ENCODE results near the gene SREK1.

The SREK1 gene, protein sequence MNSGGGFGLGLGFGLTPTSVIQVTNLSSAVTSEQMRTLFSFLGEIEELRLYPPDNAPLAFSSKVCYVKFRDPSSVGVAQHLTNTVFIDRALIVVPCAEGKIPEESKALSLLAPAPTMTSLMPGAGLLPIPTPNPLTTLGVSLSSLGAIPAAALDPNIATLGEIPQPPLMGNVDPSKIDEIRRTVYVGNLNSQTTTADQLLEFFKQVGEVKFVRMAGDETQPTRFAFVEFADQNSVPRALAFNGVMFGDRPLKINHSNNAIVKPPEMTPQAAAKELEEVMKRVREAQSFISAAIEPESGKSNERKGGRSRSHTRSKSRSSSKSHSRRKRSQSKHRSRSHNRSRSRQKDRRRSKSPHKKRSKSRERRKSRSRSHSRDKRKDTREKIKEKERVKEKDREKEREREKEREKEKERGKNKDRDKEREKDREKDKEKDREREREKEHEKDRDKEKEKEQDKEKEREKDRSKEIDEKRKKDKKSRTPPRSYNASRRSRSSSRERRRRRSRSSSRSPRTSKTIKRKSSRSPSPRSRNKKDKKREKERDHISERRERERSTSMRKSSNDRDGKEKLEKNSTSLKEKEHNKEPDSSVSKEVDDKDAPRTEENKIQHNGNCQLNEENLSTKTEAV

DNA sequence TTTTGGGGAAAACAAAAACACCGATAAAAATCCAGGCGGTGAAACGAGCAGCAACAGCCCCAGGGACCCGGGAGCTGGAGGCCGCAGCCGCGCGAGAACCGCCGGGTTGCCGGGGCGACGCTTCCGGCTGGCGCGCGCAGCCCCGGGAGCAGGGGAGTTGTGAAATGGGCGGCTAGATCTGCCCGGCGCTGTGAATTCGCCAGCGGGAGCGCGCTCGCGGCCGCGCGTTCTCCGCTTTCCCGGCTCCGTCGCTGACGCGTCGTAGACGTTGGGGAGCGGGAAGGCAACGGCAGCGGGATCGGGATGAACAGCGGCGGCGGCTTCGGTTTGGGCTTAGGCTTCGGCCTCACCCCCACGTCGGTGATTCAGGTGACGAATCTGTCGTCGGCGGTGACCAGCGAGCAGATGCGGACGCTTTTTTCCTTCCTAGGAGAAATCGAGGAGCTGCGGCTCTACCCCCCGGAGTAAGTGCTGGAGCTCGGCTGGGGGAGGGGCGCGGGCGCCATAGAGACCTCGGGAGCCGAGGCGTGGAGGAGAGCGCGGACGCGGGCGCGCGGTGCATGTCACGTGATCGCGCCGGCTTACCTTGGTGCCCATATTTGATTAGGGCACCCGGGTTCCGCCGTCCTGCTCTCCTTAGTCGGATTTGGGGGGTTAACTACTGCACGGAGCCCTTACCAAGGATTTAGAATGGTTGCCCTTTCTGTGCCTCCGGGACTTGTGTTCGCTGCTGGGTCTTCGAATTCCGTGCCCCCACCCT is at the start of gene SREK1:
TSS of gene SREK1 (plus strand) at position 227 of the 760 bp plus-strand sequence. CDS start at position 304, 77 bp downstream.
- Histone ChIP-seq H3K4me3 (ENCODE audit: low read length) (peak within 1 kb of the TSS; percentile 85), H3F3A (ENCODE audit: insufficient read depth, low read length) (peaks cover 16% of the 10 kb centered on the region; the same call in 1 of the 2 replicates), H3K4me1 (ENCODE audit: low read length) (peaks cover 20% of the 10 kb centered on the region), H3K79me2 (ENCODE audit: low read length) (peaks cover 50% of the 10 kb centered on the region), H3K9me2 (replicated peaks; ENCODE audit: insufficient read depth, low read length) (no peaks in the 10 kb centered on the region), H3K9ac (ENCODE audit: low read length) (peak within 1 kb of the TSS; percentile 98), H4K20me1 (ENCODE audit: insufficient read depth, low read length) (0 out of 2 replicates have a peak, but pooled peaks cover 4% of the 10 kb centered on the region), H3K4me2 (ENCODE audit: low read depth, low read length) (peak within 1 kb of the TSS; percentile 95), H2AFZ (ENCODE audit: low read length) (peak within 1 kb of the TSS; percentile 99), H3K27me3 (replicated peaks; ENCODE audit: insufficient read depth, low read length) (no peaks in the 10 kb centered on the region), H3K9me3 (replicated peaks; ENCODE audit: insufficient read depth, low read length) (no peaks in the 10 kb centered on the region), H3K36me3 (replicated peaks; ENCODE audit: insufficient read depth, low read length) (no peaks in the 10 kb centered on the region; the same call in 1 of the 2 replicates), H3K27ac (ENCODE audit: low read length) (peak within 1 kb of the TSS; percentile 95)
- no peak for TF ChIP-seq EZH2 (optimal IDR thresholded peaks at IDR 0.05; ENCODE audit: low read depth, low read length)
- no peak for TF ChIP-seq CTCF (IDR thresholded peaks at IDR 0.05; ENCODE audit: low read length)
- no peak for TF ChIP-seq EZH2phosphoT487 (IDR thresholded peaks at IDR 0.05; ENCODE audit: low read length)
- DNase-seq, result peak; percentile 90

DNA sequence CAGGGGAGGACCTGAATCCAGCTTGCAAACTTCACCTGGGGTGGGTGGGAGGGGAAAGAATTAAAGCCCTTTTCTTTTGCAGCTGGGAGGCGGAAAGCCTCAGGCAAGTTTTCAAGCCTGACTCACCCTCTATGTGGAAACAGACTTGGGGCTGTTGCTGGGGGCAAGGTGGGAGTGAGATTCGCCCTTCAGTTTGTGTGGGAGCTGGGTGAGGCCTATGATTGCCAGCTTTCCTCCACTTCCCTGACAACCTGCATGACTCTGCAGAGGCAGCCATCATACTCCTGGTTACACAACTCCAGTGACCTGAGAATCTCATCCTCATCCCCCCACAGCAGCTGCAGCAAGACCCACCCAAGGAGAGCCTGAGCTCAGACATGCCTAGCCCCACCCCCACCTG is 43.2 kb upstream of the SREK1 start:
- no peaks in the 10 kb centered on the region for H3K36me3 ChIP-seq (replicated peaks; ENCODE audit: insufficient read depth, low read length)
- no peaks in the 10 kb centered on the region for H3K4me1 ChIP-seq (ENCODE audit: low read length)
- H3F3A ChIP-seq (ENCODE audit: insufficient read depth, low read length), result no peaks in the 10 kb centered on the region
- no peak overlapping the region for H3K4me3 ChIP-seq (ENCODE audit: low read length)
- no peaks in the 10 kb centered on the region for H3K79me2 ChIP-seq (ENCODE audit: low read length)
- H2AFZ ChIP-seq (ENCODE audit: low read length), result no peak overlapping the region
- no peak overlapping the region for H3K27ac ChIP-seq (ENCODE audit: low read length)
- TF ChIP-seq CTCF (IDR thresholded peaks at IDR 0.05; ENCODE audit: low read length) (no peak), EZH2 (optimal IDR thresholded peaks at IDR 0.05; ENCODE audit: low read depth, low read length) (no peak), EZH2phosphoT487 (IDR thresholded peaks at IDR 0.05; ENCODE audit: low read length) (no peak)
- no peaks in the 10 kb centered on the region for H3K9me3 ChIP-seq (replicated peaks; ENCODE audit: insufficient read depth, low read length)
- no peak overlapping the region for H3K9ac ChIP-seq (ENCODE audit: low read length)
- DNase-seq, result no peak
- H3K27me3 ChIP-seq (replicated peaks; ENCODE audit: insufficient read depth, low read length), result no peaks in the 10 kb centered on the region
- no peaks in the 10 kb centered on the region for H4K20me1 ChIP-seq (ENCODE audit: insufficient read depth, low read length)
- no peak overlapping the region for H3K4me2 ChIP-seq (ENCODE audit: low read depth, low read length)
- H3K9me2 ChIP-seq (replicated peaks; ENCODE audit: insufficient read depth, low read length), result no peaks in the 10 kb centered on the region

DNA sequence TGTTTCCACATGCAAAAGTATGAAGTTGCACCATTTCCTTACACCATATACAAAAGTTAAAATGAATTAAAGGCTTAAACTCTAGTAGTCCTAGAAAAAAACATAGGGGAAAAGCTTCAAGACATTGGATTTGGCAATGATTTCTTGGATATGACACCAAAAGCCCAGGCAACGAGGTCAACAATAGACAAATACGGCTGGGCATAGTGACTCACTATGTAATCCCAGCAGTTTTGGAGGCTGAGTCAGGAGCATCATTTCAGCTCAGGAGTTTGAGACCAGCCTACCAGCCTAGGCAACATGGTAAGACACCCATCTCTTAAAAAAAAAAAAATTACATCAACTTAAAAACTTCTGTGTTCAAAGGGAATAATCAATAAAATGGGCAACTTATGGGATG is 30.9 kb upstream of the SREK1 start:
- H3K27me3 ChIP-seq (replicated peaks; ENCODE audit: insufficient read depth, low read length), result no peaks in the 10 kb centered on the region
- no peaks in the 10 kb centered on the region for H3F3A ChIP-seq (ENCODE audit: insufficient read depth, low read length)
- no peak overlapping the region for H3K4me2 ChIP-seq (ENCODE audit: low read depth, low read length)
- H3K27ac ChIP-seq (ENCODE audit: low read length), result no peak overlapping the region
- no peak overlapping the region for H2AFZ ChIP-seq (ENCODE audit: low read length)
- H3K4me3 ChIP-seq (ENCODE audit: low read length), result no peak overlapping the region
- no peaks in the 10 kb centered on the region for H3K36me3 ChIP-seq (replicated peaks; ENCODE audit: insufficient read depth, low read length)
- H4K20me1 ChIP-seq (ENCODE audit: insufficient read depth, low read length), result no peaks in the 10 kb centered on the region
- H3K9me2 ChIP-seq (replicated peaks; ENCODE audit: insufficient read depth, low read length), result no peaks in the 10 kb centered on the region
- no peak for DNase-seq
- H3K79me2 ChIP-seq (ENCODE audit: low read length), result no peaks in the 10 kb centered on the region
- TF ChIP-seq EZH2 (optimal IDR thresholded peaks at IDR 0.05; ENCODE audit: low read depth, low read length), result no peak
- no peak for TF ChIP-seq EZH2phosphoT487 (IDR thresholded peaks at IDR 0.05; ENCODE audit: low read length)
- no peak for TF ChIP-seq CTCF (IDR thresholded peaks at IDR 0.05; ENCODE audit: low read length)
- no peaks in the 10 kb centered on the region for H3K4me1 ChIP-seq (ENCODE audit: low read length)
- no peak overlapping the region for H3K9ac ChIP-seq (ENCODE audit: low read length)
- no peaks in the 10 kb centered on the region for H3K9me3 ChIP-seq (replicated peaks; ENCODE audit: insufficient read depth, low read length)
